Left ventricle myocardium inferior (tissue), 1 donor: Measurements from ENCODE around the gene SYNRG. TPM values are rescaled to one million over a fixed set of nuclear protein-coding genes. Genes with fewer than 3 reads are reported as not detected.

Experiments
- DNase-seq: peaks from one replicate; pipeline ENCODE4 v3.0.0-alpha.2; 2020
- H3K27ac ChIP-seq: fragments of 200-600 bp; replicated peaks from 2 replicates; pipeline ENCODE4 v1.8.0; 2021
- H3K27me3 ChIP-seq: fragments of 200-600 bp; 2 replicates; pipeline ENCODE4 v1.8.0; 2021; ENCODE audit warnings: low read depth
- H3K36me3 ChIP-seq: fragments of 200-600 bp; 2 replicates; pipeline ENCODE4 v1.8.0; 2021
- H3K4me1 ChIP-seq: fragments of 200-600 bp; 2 replicates; pipeline ENCODE4 v1.8.0; 2021
- H3K4me3 ChIP-seq: fragments of 200-600 bp; 2 replicates; pipeline ENCODE4 v1.8.0; 2021; ENCODE audit warnings: mild to moderate bottlenecking, moderate library complexity
- H3K9me3 ChIP-seq: fragments of 200-600 bp; replicated peaks from 2 replicates; pipeline ENCODE4 v1.8.0; 2021
- intact Hi-C: fragments of 100-400 bp; cut with micrococcal nuclease; formaldehyde crosslinking; loops from one replicate; pipeline ENCODE4 v1.11.0; 2022
- total RNA-seq: library from RNA; stranded (reverse); fragmentation: NEBNext Ultra II Directional; extraction: Animal tissue kit (Norgen Biotek cat#: 25700); gene quantifications from one replicate; pipeline ENCODE4 v1.2.1, GENCODE V29; 2021
- TF ChIP-seq, protein P1 (sequence below): fragments of 200-600 bp; IDR thresholded peaks from 2 replicates; pipeline ENCODE4 v1.8.0; 2021; ENCODE audit warnings: antibody characterized with exemption, mild to moderate bottlenecking, borderline replicate concordance
- donor health status: DM: no; HTN: yes; CAD: no; lungs with severe emphysema.

SYNRG gene
- total RNA-seq, 1 donor from 2014 or later: 33.0 TPM

DNA sequence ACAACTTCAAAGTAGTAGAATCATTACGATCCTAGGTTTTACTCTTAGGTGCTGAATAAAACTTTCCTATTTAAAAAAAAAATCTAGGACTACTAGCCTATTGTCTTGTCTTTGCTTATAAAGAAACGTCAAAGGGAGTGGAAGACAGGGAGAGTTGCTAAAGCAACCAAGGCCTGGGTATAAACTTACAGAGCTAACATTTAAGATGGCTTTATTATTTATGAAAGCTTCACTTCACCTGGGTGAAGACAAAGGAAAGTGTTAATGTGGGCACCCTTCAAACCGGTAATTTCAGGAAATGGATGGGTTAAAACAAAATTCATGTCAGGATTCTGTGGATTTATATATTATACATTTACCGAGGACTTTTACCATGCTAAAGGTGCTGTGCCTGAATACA is 117.1 kb downstream of the SYNRG start:
- H3K27ac ChIP-seq: peak overlapping the region; percentile 94
- no peaks in the 10 kb centered on the region for H3K27me3 ChIP-seq
- TF ChIP-seq, protein P1, sequence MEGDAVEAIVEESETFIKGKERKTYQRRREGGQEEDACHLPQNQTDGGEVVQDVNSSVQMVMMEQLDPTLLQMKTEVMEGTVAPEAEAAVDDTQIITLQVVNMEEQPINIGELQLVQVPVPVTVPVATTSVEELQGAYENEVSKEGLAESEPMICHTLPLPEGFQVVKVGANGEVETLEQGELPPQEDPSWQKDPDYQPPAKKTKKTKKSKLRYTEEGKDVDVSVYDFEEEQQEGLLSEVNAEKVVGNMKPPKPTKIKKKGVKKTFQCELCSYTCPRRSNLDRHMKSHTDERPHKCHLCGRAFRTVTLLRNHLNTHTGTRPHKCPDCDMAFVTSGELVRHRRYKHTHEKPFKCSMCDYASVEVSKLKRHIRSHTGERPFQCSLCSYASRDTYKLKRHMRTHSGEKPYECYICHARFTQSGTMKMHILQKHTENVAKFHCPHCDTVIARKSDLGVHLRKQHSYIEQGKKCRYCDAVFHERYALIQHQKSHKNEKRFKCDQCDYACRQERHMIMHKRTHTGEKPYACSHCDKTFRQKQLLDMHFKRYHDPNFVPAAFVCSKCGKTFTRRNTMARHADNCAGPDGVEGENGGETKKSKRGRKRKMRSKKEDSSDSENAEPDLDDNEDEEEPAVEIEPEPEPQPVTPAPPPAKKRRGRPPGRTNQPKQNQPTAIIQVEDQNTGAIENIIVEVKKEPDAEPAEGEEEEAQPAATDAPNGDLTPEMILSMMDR: no peak
- peaks cover 73% of the 10 kb centered on the region for H3K4me1 ChIP-seq
- H3K9me3 ChIP-seq: no peaks in the 10 kb centered on the region
- intact Hi-C loops: no loop called here
- peak overlapping the region; percentile 94 for H3K4me3 ChIP-seq
- DNase-seq: no peak
- H3K36me3 ChIP-seq: no peaks in the 10 kb centered on the region

DNA sequence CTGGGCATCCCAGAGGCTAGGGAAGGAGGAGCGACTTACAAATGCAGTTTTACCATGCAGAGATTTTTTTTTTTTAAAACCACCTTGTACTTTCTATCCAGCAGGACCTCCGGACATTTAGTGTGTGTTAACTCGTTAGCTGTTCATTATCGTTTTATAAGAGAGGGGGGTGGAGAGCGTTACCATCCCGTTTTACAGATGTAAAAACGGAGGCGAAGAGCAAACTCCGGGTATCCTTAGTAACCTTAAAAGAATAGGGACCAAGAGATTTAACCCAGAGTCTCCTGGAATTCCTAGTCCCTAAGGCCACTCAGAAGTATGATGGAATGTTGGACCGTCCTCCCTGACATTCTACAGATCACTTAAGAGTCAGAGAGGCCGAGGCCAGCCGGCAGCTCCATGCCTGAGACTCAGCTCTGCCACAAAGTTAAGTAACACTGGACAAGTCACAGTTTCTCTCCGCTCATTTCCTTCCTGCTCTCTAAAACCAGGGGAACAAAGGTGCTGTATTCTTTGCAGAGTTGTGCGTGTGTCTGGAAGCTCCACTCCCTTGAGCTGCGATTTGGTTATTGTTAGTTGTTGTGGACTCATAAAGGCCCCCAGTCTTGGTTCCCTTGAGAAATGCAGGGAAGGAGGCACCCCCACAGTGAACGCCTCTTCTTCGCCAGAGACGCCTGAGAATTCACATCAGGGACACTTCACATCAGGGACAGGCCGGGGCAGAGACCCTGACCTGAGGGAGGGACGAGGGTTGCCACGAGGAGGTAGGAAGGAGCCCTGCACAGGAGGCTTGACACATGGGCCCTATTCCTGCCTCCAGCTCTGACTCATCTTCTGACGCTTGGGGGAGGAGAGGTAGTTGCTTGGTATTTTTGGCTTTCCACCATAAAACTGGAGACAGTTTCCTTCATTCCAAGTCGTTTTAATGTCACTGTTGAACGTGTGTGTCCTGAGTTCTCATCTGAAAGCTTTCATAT is 118.3 kb downstream of the SYNRG start:
- intact Hi-C loops: no loop called here
- peaks cover 73% of the 10 kb centered on the region for H3K4me1 ChIP-seq
- peak overlapping the region; percentile 94 for H3K27ac ChIP-seq
- peak overlapping the region; percentile 94 for H3K4me3 ChIP-seq
- DNase-seq: peak; percentile 26
- no peaks in the 10 kb centered on the region for H3K9me3 ChIP-seq
- no peaks in the 10 kb centered on the region for H3K36me3 ChIP-seq
- TF ChIP-seq, protein P1: no peak
- H3K27me3 ChIP-seq: no peaks in the 10 kb centered on the region

DNA sequence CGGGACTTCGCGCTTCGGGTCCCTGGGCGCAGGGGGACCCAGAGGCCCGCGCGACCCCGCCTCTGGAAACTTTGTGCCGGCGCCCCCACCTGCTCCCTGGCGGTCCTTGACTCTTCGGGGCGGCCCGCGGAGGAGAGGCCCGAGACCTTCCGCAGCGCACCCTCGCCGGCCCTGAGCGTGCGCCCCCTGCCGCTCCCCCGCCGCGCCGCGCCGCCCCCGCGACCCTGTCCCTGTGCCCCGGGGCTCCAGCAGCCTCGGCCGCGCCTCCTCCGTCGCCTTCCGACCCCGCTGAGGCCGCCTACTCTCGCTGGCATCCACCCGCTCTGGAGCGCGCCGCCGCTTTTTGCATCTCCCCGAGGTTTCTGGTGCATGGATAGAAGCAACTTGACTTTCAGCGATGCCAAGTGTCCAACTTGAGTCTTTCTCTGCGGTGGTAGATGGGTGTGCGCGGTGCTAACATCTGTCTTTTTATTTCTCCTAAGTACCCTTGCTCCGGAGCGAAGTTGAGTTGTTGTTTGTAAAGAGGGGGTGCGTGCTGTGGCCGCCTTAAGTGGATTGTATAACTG is 119.1 kb downstream of the SYNRG start:
- intact Hi-C loops: no loop called here
- DNase-seq: peak; percentile 61
- H3K27ac ChIP-seq: peak overlapping the region; percentile 94
- TF ChIP-seq, protein P1: peak; percentile 61
- no peaks in the 10 kb centered on the region for H3K27me3 ChIP-seq
- no peaks in the 10 kb centered on the region for H3K9me3 ChIP-seq
- H3K36me3 ChIP-seq: no peaks in the 10 kb centered on the region
- peak overlapping the region; percentile 94 for H3K4me3 ChIP-seq
- peaks cover 71% of the 10 kb centered on the region for H3K4me1 ChIP-seq

DNA sequence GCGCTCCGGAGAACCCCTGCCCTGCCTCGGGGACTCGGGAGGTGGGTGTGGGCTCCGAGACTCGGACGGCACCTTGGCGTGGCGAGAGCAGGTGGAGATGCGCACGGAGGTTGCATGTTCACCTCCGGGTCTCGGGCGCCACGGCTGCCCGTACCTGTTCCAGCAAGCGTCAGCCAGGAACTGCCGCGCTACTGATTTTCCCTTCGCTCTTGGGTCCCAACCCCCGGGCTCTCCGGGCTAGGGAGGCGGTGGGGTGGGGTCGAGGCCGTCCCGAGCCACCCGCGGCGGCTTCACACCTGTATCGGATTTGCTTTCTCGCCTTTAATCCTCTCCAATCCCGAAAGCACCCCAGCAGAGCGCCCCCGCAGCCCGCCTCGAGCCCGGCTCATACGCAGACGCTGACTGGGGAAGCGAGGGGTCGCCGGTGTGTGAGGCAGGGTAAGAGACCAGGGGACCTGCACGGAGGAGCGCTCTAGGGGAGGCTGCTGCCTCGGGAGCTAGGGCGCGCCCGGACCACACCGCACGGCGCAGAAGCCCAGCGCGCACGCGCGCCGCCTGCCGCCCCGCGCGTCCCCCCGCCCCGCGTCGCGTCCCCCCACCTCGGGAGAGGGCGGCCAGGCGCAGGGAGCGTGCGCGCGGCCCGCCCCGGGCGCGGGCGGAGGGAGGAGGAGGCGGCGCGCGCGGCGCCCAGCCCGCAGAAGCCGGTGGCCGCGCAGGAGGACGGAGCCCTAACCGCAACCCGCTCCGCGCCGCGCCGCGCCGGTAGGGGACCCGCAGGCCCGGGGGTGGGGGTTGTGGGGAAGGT is 119.8 kb downstream of the SYNRG start, which contains the start of gene DUSP14:
DUSP14 (plus strand) TSS at position 695 of the 805 bp plus-strand sequence. CDS start 22,382 bp downstream, outside the sequence.
- peak; percentile 82 for DNase-seq
- intact Hi-C loops: loop anchor here (5.0 kb wide), 1 partner anchor 82 kb away; the partner anchor contains the start of genes ACACA and TADA2A
- no peaks in the 10 kb centered on the region for H3K27me3 ChIP-seq

More for the DNA sequence above, 119.8 kb downstream of the SYNRG start, which contains the start of gene DUSP14:
- TF ChIP-seq, protein P1: no peak
- Histone ChIP-seq H3K36me3 (no peaks in the 10 kb centered on the region), H3K27ac (peak within 1 kb of the TSS; percentile 94), H3K9me3 (no peaks in the 10 kb centered on the region), H3K4me1 (peaks cover 64% of the 10 kb centered on the region), H3K4me3 (peak within 1 kb of the TSS; percentile 94)
